ENCODE data around the gene RIPK4.

RIPK4 gene

GRCh38 chr21:41691205-41692184, 75.4 kb downstream of the RIPK4 start:
- no peak for DNase-seq (ENCODE audit: low read depth)

Data from activated T-cell treated with anti-CD3 and anti-CD28 coated beads for 24 hours (primary cell).